Peyer's patch (tissue), 4 donors: Measurements from ENCODE around the gene GPR108.

ENCODE experiments used
- POLR2A ChIP-seq, 2 donors: fragments of 450-650 bp; IDR thresholded peaks; one replicate each; pipeline ENCODE4 v1.5.1; 2017; ENCODE audit warnings: antibody characterized with exemption in 2 of 2, mild to moderate bottlenecking in 2 of 2, moderate library complexity in 2 of 2
- TF ChIP-seq, protein P1 (sequence below), 6 experiments: fragments of 450-650 bp in 4 of 6; fragments of 200-600 bp in 2 of 6; sonication (generic) in 1 of 6; IDR thresholded peaks; one replicate each; pipeline ENCODE4 v1.5.1; 2017 to 2019; ENCODE audit warnings: antibody characterized with exemption in 6 of 6, mild to moderate bottlenecking in 3 of 6, moderate library complexity in 1 of 6

DNA sequence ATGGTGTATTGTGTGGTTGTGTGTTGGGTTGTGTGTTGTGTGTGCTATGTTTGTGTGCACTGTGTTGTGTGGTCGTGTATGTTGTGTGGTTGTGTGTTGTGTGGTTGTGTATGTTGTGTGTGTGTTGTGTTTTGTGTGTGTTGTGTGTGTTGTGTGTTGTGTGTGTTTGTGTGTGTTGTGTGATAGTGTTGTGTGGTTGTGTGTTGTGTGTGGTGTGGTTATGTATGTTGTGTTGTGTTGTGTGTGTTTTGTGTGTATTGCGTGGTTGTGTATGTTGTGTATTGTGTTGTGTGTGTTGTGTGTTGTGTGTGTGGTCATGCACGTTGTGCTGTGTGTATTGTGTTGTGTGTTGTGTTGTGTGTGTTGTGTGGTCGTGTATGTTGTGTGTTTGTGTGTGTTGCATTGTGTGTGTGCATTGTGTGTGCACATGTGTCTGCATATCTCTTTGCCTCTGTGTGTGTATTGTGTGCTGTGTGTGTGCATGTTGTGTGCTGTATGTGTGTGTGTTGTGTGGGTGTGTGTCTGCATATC, 19.9 kb downstream of the GPR108 start:
- TF ChIP-seq, protein P1, sequence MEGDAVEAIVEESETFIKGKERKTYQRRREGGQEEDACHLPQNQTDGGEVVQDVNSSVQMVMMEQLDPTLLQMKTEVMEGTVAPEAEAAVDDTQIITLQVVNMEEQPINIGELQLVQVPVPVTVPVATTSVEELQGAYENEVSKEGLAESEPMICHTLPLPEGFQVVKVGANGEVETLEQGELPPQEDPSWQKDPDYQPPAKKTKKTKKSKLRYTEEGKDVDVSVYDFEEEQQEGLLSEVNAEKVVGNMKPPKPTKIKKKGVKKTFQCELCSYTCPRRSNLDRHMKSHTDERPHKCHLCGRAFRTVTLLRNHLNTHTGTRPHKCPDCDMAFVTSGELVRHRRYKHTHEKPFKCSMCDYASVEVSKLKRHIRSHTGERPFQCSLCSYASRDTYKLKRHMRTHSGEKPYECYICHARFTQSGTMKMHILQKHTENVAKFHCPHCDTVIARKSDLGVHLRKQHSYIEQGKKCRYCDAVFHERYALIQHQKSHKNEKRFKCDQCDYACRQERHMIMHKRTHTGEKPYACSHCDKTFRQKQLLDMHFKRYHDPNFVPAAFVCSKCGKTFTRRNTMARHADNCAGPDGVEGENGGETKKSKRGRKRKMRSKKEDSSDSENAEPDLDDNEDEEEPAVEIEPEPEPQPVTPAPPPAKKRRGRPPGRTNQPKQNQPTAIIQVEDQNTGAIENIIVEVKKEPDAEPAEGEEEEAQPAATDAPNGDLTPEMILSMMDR (IDR thresholded peaks at IDR 0.05), result no peak
- no peak for TF ChIP-seq POLR2A (IDR thresholded peaks at IDR 0.05)
